K562 (cell line): ENCODE results near the gene OR7G3. TPM values are rescaled to one million over a fixed set of nuclear protein-coding genes. Genes with fewer than 3 reads are reported as not detected.

Experiments used
- ARHGAP35 ChIP-seq: fragments of 450-650 bp; IDR thresholded peaks from 2 replicates; pipeline ENCODE4 v1.6.1; 2018; ENCODE audit not compliant: partially characterized antibody
- CBFA2T2 ChIP-seq: fragments of 450-650 bp; conservative IDR thresholded peaks from 2 replicates; pipeline ENCODE4 v1.6.1; 2017; ENCODE audit warnings: mild to moderate bottlenecking
- DIDO1 ChIP-seq: fragments of 450-650 bp; IDR thresholded peaks from 2 replicates; pipeline ENCODE4 v1.6.1; 2016; ENCODE audit warnings: low read depth, missing biosample characterization, missing genetic modification characterization
- ELF4 ChIP-seq: fragments of 450-650 bp; formaldehyde crosslinking; IDR thresholded peaks from 2 replicates; pipeline ENCODE4 v1.4.0; 2022; ENCODE audit warnings: missing genetic modification characterization
- ETS1 ChIP-seq: conservative IDR thresholded peaks from 2 replicates; pipeline ENCODE4 v1.6.1; 2011; ENCODE audit warnings: low read depth, mild to moderate bottlenecking, low read length; ENCODE audit not compliant: control insufficient read depth
- GABPA ChIP-seq: fragments of 200-800 bp; sonication (Bioruptor generic); conservative IDR thresholded peaks from 2 replicates; pipeline ENCODE4 v1.6.1; 2016; ENCODE audit warnings: low read depth, missing genetic modification characterization, missing compliant biosample characterization
- GATAD2B ChIP-seq: fragments of 450-650 bp; IDR thresholded peaks from 2 replicates; pipeline ENCODE4 v1.6.1; 2017; ENCODE audit warnings: mild to moderate bottlenecking, borderline replicate concordance
- HDAC2 ChIP-seq: fragments of 450-650 bp; IDR thresholded peaks from 2 replicates; pipeline ENCODE4 v1.6.1; 2016; ENCODE audit warnings: mild to moderate bottlenecking
- JUN ChIP-seq, 2 experiments: sonication (generic) in 1 of 2; formaldehyde crosslinking in 1 of 2; IDR thresholded peaks; 2 replicates each; pipeline versions ENCODE4 v1.6.1 to v1.8.0; 2012 to 2022; ENCODE audit warnings: borderline replicate concordance in 2 of 2, mild to moderate bottlenecking in 2 of 2, improper control_type of control experiment in 1 of 2, low read depth in 1 of 2, low read length in 1 of 2, missing genetic modification reagents in 1 of 2
- MEIS2 ChIP-seq: fragments of 450-650 bp; IDR thresholded peaks from 2 replicates; pipeline ENCODE4 v1.6.1; 2014; ENCODE audit warnings: mild to moderate bottlenecking; ENCODE audit not compliant: partially characterized antibody
- NRF1 ChIP-seq, 2 experiments: fragments of 450-650 bp; IDR thresholded peaks in 1 of 2; conservative IDR thresholded peaks in 1 of 2; 2 replicates each; pipeline ENCODE4 v1.6.1; 2014; ENCODE audit warnings: mild to moderate bottlenecking in 2 of 2
- PHF20 ChIP-seq: fragments of 450-650 bp; IDR thresholded peaks from 2 replicates; pipeline ENCODE4 v1.6.1; 2018; ENCODE audit not compliant: partially characterized antibody
- PML ChIP-seq: IDR thresholded peaks from 2 replicates; pipeline ENCODE4 v1.6.1; 2012; ENCODE audit warnings: low read length, inconsistent platforms
- POLR2A ChIP-seq: fragments of 450-650 bp; conservative IDR thresholded peaks from 2 replicates; pipeline ENCODE4 v1.6.1; 2016
- PTRF ChIP-seq: fragments of 450-650 bp; IDR thresholded peaks from 2 replicates; pipeline ENCODE4 v1.6.1; 2016; ENCODE audit warnings: mild to moderate bottlenecking, missing genetic modification characterization, missing compliant biosample characterization
- RBM25 ChIP-seq: fragments of 200-400 bp; formaldehyde crosslinking; IDR thresholded peaks from 2 replicates; pipeline ENCODE4 v1.6.1; 2018; ENCODE audit warnings: low read length, low read depth, moderate library complexity; ENCODE audit not compliant: severe bottlenecking
- SIN3A ChIP-seq, 2 experiments: fragments of 150-350 bp in 1 of 2; IDR thresholded peaks; 2 replicates each; pipeline ENCODE4 v1.6.1; 2011 to 2016; ENCODE audit warnings: borderline replicate concordance in 2 of 2, low read depth in 2 of 2, low read length in 2 of 2, mild to moderate bottlenecking in 2 of 2, moderate library complexity in 2 of 2; ENCODE audit not compliant: control insufficient read depth in 1 of 2
- TBP ChIP-seq: optimal IDR thresholded peaks from 2 replicates; pipeline ENCODE3; 2011; ENCODE audit warnings: low read depth, low read length, improper control_type of control experiment
- TFAP4 ChIP-seq: sonication (generic); formaldehyde crosslinking; IDR thresholded peaks from 2 replicates; pipeline ENCODE4 v1.8.0; 2022; ENCODE audit warnings: missing genetic modification reagents, mild to moderate bottlenecking, moderate library complexity, borderline replicate concordance
- ZC3H8 ChIP-seq: fragments of 450-650 bp; IDR thresholded peaks from 2 replicates; pipeline ENCODE4 v1.6.1; 2017
- ZNF143 ChIP-seq: sonication (generic); formaldehyde crosslinking; IDR thresholded peaks from 2 replicates; pipeline ENCODE4 v1.9.0; 2022; ENCODE audit warnings: mild to moderate bottlenecking, missing genetic modification reagents
- ZNF518B ChIP-seq: fragments of 250-450 bp; sonication (Bioruptor Pico); IDR thresholded peaks from 2 replicates; pipeline ENCODE4 v1.5.0; 2021; ENCODE audit warnings: mild to moderate bottlenecking, moderate library complexity
- polyA plus RNA-seq, 8 experiments: library from polyadenylated mRNA; depleted of rRNA in 4 of 8; stranded (reverse) in 5 of 8; unstranded in 3 of 8; fragments of >200 nt; fragmentation: Nextera tagmentation in 2 of 8; fragmentation: Illumina TruSeq in 1 of 8; extraction: Ambion mirVana in 2 of 8; extraction: Trizol in 1 of 8; gene quantifications; 2 replicates each; pipeline versions ENCODE4 v1.2.1 to v1.2.3, GENCODE V29; 2011 to 2014; ENCODE audit warnings: inconsistent platforms in 1 of 8, missing spikeins in 1 of 8
- total RNA-seq, 7 experiments: library from RNA; depleted of rRNA in 6 of 7; stranded (reverse); fragments of >200 nt in 6 of 7; fragmentation: Illumina TruSeq in 2 of 7; extraction: Trizol in 2 of 7; gene quantifications; 2 replicates each; pipeline versions ENCODE4 v1.2.1 to v1.2.3, GENCODE V29; 2011 to 2021; ENCODE audit warnings: low replicate concordance in 1 of 7

Gene OR7G3
- total and polyA plus RNA-seq, 9 of the 15 experiments (the other 6 are each of a cell fraction or from before 2014, with no cell fraction given), result not detected

GRCh38 chr19:9140159-9140874 lies 13.6 kb upstream of the OR7G3 start, which contains the start of gene ZNF317 (continued):
- no peak for TF ChIP-seq JUN (IDR thresholded peaks at IDR 0.05; ENCODE audit: borderline replicate concordance, low read depth, low read length)
- TF ChIP-seq JUN (CRISPR knock-in tag; IDR thresholded peaks at IDR 0.05; ENCODE audit: borderline replicate concordance), result peak; percentile 53; the same call in 1 of the 2 replicates
- TF ChIP-seq ZC3H8, result no peak
- peak; percentile 88 for TF ChIP-seq ETS1
- peak; percentile 20; the same call in 1 of the 2 replicates for TF ChIP-seq GATAD2B
- peak; percentile 90 for TF ChIP-seq GABPA (tag)
- TF ChIP-seq DIDO1 (tag), result peak; percentile 70
- peak; percentile 89 for TF ChIP-seq PHF20
- TF ChIP-seq ELF4, result peak; percentile 98
- TF ChIP-seq MEIS2, result peak; percentile 66
- peak; percentile 95 for TF ChIP-seq ZNF143
- TF ChIP-seq ARHGAP35, result peak; percentile 92
- TF ChIP-seq SIN3A (IDR thresholded peaks at IDR 0.05; ENCODE audit: borderline replicate concordance in 2 of 2, control insufficient read depth in 1 of 2, low read depth in 2 of 2, low read length in 2 of 2), result peak; percentile 67 to 68; a peak in 2 of 4 replicates
- TF ChIP-seq NRF1 (conservative IDR thresholded peaks at IDR 0.05 in 1 of 2, IDR thresholded peaks at IDR 0.05 in 1 of 2), result peak in 1 of 2 experiments; percentile 29; a peak in 1 of 4 replicates
- TF ChIP-seq ZNF518B, result no peak
- peak; percentile 95 for TF ChIP-seq POLR2A
- TF ChIP-seq PTRF (tag), result no peak
- TF ChIP-seq TBP, result peak; percentile 85
- 0 out of 2 replicates have a peak, but pooled peaks have one; percentile 59 for TF ChIP-seq HDAC2
- peak; percentile 77 for TF ChIP-seq PML
- peak; percentile 58; the same call in 1 of the 2 replicates for TF ChIP-seq TFAP4 (CRISPR knock-in tag)
- TF ChIP-seq CBFA2T2, result 0 out of 2 replicates have a peak, but pooled peaks have one; percentile 10
- TF ChIP-seq RBM25, result peak; percentile 78
